Psoas muscle (tissue), 8 donors: ENCODE data around the gene DNAH1. TPM values are rescaled to one million over a fixed set of nuclear protein-coding genes. Genes with fewer than 3 reads are reported as not detected.

ENCODE experiments used
- ATAC-seq, 4 donors: fragments of 200-7000 bp; cut with Tn5 transposase; one replicate each; pipeline ENCODE4 v1.9.1; 2020; ENCODE audit warnings: moderate library complexity in 3 of 4, mild to moderate bottlenecking in 2 of 4
- DNase-seq, 2 donors: peaks; one replicate each; pipeline ENCODE4 v3.0.0-alpha.2; 2020
- H3K27ac ChIP-seq: fragments of 200-600 bp; one replicate; pipeline ENCODE4 v1.8.0; 2022
- H3K27me3 ChIP-seq, 3 donors: fragments of 200-600 bp in 1 of 3; one replicate each; pipeline versions ENCODE4 v1.6.1 to v1.8.0; 2013 to 2022; ENCODE audit warnings: low read length in 2 of 3, mild to moderate bottlenecking in 2 of 3, moderate library complexity in 1 of 3; ENCODE audit not compliant: insufficient read depth in 3 of 3
- H3K36me3 ChIP-seq, 2 donors: fragments of 200-600 bp in 1 of 2; one replicate each; pipeline versions ENCODE4 v1.6.1 to v1.8.0; 2013 to 2022; ENCODE audit warnings: low read depth in 1 of 2, mild to moderate bottlenecking in 1 of 2, moderate library complexity in 1 of 2; ENCODE audit not compliant: insufficient read depth in 1 of 2
- H3K4me1 ChIP-seq: fragments of 200-600 bp; one replicate; pipeline ENCODE4 v1.8.0; 2022
- H3K4me3 ChIP-seq: fragments of 200-600 bp; one replicate; pipeline ENCODE4 v1.8.0; 2022; ENCODE audit warnings: mild to moderate bottlenecking
- H3K9me3 ChIP-seq: fragments of 200-600 bp; one replicate; pipeline ENCODE4 v1.8.0; 2022
- WGBS, 3 donors: extraction: QIAGEN DNeasy Blood & Tissue Kit; methylation state at CpG; one replicate each; pipeline versions ENCODE4 v1.1.6 to v1.1.7; 2013; 5-methylcytosine and 5-hydroxymethylcytosine counted together
- intact Hi-C, 2 donors: fragments of 100-400 bp; cut with DNase I; formaldehyde crosslinking; loops; one replicate each; pipeline versions ENCODE4 v1.11.0 to v1.14.2; 2022
- polyA plus RNA-seq, 3 donors: library from polyadenylated mRNA; stranded (reverse); fragments of 200-250 nt; gene quantifications; one replicate each; pipeline ENCODE4 v1.2.3, GENCODE V29; 2013
- total RNA-seq, 4 donors: library from RNA; stranded (reverse); fragmentation: NEBNext Ultra II Directional in 2 of 4; extraction: Animal tissue kit (Norgen Biotek cat#: 25700) in 2 of 4; gene quantifications; one replicate each; pipeline versions ENCODE4 v1.2.1 to v1.2.4, GENCODE V29; 2021 to 2023
- TF ChIP-seq, protein P1 (sequence below): fragments of 200-600 bp; IDR thresholded peaks from one replicate; pipeline ENCODE4 v1.8.0; 2022; ENCODE audit warnings: antibody characterized with exemption
- donor health status: healthy with polysubstance abuse.
- donor health status: DM: no; HTN: no; CAD: no; lungs with moderate emphysema.
- donor health status: Bipolar disorder and iron deficiency.
- donor health status: healthy.
- donor health status: DM: yes; HTN: yes; CAD: no.
- donor health status: DM: no; HTN: no; CAD: no.
- donor health status: DM: no; HTN: no; CAD: no.
- donor health status: DM: yes; HTN: yes; CAD: no.

The DNAH1 gene
- total and polyA plus RNA-seq, 7 donors, result 0.77 to 4.1 (median 2.4) TPM

DNA sequence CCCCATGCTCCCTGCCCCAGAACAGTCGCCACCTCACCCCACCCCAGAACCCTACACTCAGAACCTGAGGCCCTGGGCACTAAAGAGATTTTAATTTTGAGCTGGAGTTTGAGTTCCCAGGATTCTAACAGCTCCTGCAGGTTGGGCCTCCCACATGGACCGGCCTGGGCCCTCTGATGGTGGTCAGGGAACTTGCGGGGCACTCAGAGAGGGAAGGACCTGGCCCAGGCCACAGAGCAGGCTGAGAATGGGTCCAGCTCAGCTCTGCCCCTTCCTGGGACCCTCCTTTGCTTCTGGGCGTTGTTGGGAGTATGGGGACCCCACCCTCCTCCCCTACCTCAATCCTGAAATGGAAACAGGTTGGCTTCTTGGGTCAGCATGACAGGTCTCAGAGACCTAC is 129.9 kb downstream of the DNAH1 start:
- ATAC-seq (peak in 2 of 4 donors; percentile 1 to 4), DNase-seq (no peak)
- no peaks in the 10 kb centered on the region for H3K9me3 ChIP-seq
- H3K4me3 ChIP-seq, result no peak overlapping the region
- H3K4me1 ChIP-seq, result peaks cover 13% of the 10 kb centered on the region
- no peaks in the 10 kb centered on the region for H3K36me3 ChIP-seq
- H3K27me3 ChIP-seq, result no peaks in the 10 kb centered on the region
- WGBS, 3 donors, result 89 to 93% (median 89%) methylated on average over 4 of the region's 4 CpGs
- TF ChIP-seq, protein P1, sequence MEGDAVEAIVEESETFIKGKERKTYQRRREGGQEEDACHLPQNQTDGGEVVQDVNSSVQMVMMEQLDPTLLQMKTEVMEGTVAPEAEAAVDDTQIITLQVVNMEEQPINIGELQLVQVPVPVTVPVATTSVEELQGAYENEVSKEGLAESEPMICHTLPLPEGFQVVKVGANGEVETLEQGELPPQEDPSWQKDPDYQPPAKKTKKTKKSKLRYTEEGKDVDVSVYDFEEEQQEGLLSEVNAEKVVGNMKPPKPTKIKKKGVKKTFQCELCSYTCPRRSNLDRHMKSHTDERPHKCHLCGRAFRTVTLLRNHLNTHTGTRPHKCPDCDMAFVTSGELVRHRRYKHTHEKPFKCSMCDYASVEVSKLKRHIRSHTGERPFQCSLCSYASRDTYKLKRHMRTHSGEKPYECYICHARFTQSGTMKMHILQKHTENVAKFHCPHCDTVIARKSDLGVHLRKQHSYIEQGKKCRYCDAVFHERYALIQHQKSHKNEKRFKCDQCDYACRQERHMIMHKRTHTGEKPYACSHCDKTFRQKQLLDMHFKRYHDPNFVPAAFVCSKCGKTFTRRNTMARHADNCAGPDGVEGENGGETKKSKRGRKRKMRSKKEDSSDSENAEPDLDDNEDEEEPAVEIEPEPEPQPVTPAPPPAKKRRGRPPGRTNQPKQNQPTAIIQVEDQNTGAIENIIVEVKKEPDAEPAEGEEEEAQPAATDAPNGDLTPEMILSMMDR, result no peak
- peak overlapping the region; percentile 6 for H3K27ac ChIP-seq
- intact Hi-C loops, result loop anchor here in 1 of 2 donors (2.0 kb wide), 1 partner anchor 215 kb away; no protein-coding TSS in a partner anchor

DNA sequence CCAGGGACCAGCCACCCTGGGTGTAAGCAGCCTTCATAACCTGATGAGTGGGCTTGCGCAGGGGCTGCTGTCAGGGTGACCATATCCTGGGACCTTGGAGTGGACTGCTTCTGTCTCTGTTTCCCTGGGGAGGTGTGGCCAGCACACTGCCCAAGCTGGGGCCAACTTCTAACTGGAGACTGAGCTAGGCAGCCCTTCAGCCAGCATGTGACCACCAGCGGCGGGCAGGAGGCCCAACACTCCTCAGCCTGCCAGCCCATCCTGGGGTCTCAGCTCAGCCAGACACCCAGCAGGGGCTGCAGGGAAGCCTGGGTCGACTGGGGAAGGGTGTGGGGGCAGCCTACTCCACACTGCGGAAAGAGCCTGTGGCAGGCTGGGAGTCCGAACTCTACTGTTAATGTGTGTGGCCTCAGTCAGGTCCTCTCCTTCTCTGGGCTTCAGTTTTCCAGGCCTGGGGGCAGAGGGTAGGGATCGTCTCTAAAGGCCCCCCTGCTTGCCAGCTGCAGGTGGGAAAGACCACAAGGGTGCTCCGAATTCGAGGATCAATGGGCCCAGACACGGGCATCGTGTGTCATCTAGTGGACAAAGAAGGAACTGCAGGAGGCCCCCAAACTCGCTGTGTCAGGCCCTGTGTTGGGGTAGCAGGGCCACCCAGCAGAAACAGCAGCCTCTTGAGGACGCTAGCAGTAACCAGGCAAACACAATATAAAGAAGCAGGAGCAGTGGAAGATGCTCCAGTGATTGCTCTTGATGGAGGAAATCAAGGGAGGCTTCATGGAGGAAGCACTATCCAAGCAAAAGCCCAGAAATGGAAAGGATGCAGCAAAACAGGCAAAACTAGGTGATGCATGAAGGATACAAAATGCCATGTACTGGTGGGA is 130.8 kb downstream of the DNAH1 start:
- no peak overlapping the region for H3K4me3 ChIP-seq
- no peaks in the 10 kb centered on the region for H3K36me3 ChIP-seq
- peaks cover 13% of the 10 kb centered on the region for H3K4me1 ChIP-seq
- intact Hi-C loops, result loop anchor here in 1 of 2 donors (1.0 to 2.0 kb wide), 2 partner anchors 19 to 216 kb away; no protein-coding TSS in a partner anchor
- H3K27me3 ChIP-seq, result no peaks in the 10 kb centered on the region
- H3K9me3 ChIP-seq, result no peaks in the 10 kb centered on the region
- DNase-seq (peak; percentile 67 to 80), ATAC-seq (peak; percentile 29 to 59 (median 48))
- TF ChIP-seq, protein P1, result peak; percentile 100
- H3K27ac ChIP-seq, result peak overlapping the region; percentile 6
- WGBS, 3 donors, result 33 to 37% (median 33%) methylated on average over 13 of the region's 13 CpGs

DNA sequence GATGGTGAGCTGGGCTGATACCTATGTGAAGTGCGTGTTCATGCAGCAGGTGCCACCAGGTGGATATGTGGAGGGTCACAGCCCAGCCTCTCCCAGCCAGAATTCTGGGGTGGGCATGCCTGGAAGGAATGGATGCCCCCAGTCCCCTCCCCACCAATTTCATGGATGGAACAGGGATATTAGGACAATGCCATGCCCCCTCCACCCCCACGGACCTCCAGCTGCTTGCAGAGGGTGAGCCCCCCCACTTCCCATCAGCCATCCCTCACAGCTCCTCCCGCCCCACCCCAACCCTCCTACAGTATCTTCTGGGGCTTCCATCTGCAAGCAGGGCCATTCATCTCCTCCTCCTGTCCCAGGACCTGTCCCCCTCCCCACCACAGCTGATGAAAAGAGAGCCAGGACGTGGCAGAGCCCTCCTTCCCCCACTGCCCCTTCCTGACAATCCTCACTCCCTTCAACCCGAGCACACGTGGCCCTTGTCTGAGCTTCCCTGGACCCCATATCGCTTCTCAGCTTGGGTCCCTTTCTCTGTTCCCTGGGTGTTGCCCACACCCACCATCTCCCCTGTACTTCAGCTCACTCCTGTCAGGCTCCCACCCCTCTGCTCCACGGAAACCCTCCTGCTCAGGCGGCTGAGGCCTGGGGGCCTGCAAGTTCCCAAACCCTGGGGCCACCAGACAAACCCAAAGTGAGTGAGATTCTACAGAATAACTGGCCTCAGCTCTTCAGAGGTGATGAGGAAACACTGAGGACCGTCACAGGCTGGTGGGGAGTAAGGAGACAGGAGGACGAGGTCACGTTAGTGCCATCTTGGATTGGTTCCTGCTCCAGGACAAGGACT is 131.6 kb downstream of the DNAH1 start:
- peaks cover 18% of the 10 kb centered on the region for H3K4me1 ChIP-seq
- intact Hi-C loops, result loop anchor here in 1 of 2 donors (1.0 to 2.0 kb wide), 2 partner anchors 19 to 217 kb away; no protein-coding TSS in a partner anchor
- ATAC-seq (no peak), DNase-seq (peak in 1 of 2 donors; percentile 40)
- peak overlapping the region; percentile 90 for H3K27ac ChIP-seq
- H3K4me3 ChIP-seq, result no peak overlapping the region
- no peaks in the 10 kb centered on the region for H3K36me3 ChIP-seq
- 48 to 51% (median 50%) methylated on average over 11 to 12 of the region's 12 CpGs for WGBS, 3 donors
- TF ChIP-seq, protein P1, result no peak
- H3K27me3 ChIP-seq, result no peaks in the 10 kb centered on the region
- no peaks in the 10 kb centered on the region for H3K9me3 ChIP-seq

Other genes starting within 250 kb of the DNAH1 start
- gene POC1A, start 161.9 kb upstream of the DNAH1 start, total RNA-seq, result 1 to 10 TPM; 1.1 to 3.2 (median 1.6) TPM
- gene POC1A, start 161.9 kb upstream of the DNAH1 start, polyA plus RNA-seq, result 1 to 10 TPM in 2 of 3 donors, under 1 TPM in 1; 0.87 to 2.9 (median 2.1) TPM
- gene ALAS1, start 118.2 kb upstream of the DNAH1 start, total RNA-seq, result 10 to 100 TPM; 50.1 to 89.4 (median 68.1) TPM
- gene ALAS1, start 118.2 kb upstream of the DNAH1 start, polyA plus RNA-seq, result 100 to 1,000 TPM in 2 of 3 donors, 10 to 100 TPM in 1; 75.2 to 138 (median 121) TPM
- gene TLR9, start 90.7 kb upstream of the DNAH1 start, total RNA-seq, result under 1 TPM in 3 of 4 donors, not detected in 1; 0.34 to 0.55 (median 0.41) TPM
- gene TLR9, start 90.7 kb upstream of the DNAH1 start, polyA plus RNA-seq, result under 1 TPM; 0.04 to 0.14 (median 0.08) TPM
- 100 to 1,000 TPM in 3 of 4 donors, 10 to 100 TPM in 1; 74.9 to 224 (median 138) TPM for gene TWF2, start 77.2 kb upstream of the DNAH1 start, total RNA-seq
- gene TWF2, start 77.2 kb upstream of the DNAH1 start, polyA plus RNA-seq, result 100 to 1,000 TPM in 1 of 3 donors, 10 to 100 TPM in 2; 19.6 to 160 (median 74.6) TPM
- 1 to 10 TPM; 2.1 to 7.5 (median 3.9) TPM for gene PPM1M, start 70.6 kb upstream of the DNAH1 start, total RNA-seq
- 1 to 10 TPM; 2.5 to 3.3 (median 2.6) TPM for gene PPM1M, start 70.6 kb upstream of the DNAH1 start, polyA plus RNA-seq
- gene WDR82, start 37.7 kb upstream of the DNAH1 start, total RNA-seq, result 10 to 100 TPM; 62.1 to 93.1 (median 85.5) TPM
- gene WDR82, start 37.7 kb upstream of the DNAH1 start, polyA plus RNA-seq, result 10 to 100 TPM; 46.1 to 96.7 (median 53.4) TPM
- gene GLYCTK, start 28.5 kb upstream of the DNAH1 start, total RNA-seq, result 1 to 10 TPM; 3.0 to 7.2 (median 5.7) TPM
- 10 to 100 TPM in 1 of 3 donors, 1 to 10 TPM in 2; 3.1 to 16.5 (median 4.2) TPM for gene GLYCTK, start 28.5 kb upstream of the DNAH1 start, polyA plus RNA-seq
- gene BAP1, start 93.7 kb downstream of the DNAH1 start, total RNA-seq, result 10 to 100 TPM; 61.1 to 78.1 (median 70.7) TPM
- gene BAP1, start 93.7 kb downstream of the DNAH1 start, polyA plus RNA-seq, result 100 to 1,000 TPM in 1 of 3 donors, 10 to 100 TPM in 2; 65.7 to 104 (median 78.9) TPM
- gene PHF7, start 94.3 kb downstream of the DNAH1 start, total RNA-seq, result 10 to 100 TPM in 1 of 4 donors, 1 to 10 TPM in 3; 4.2 to 15.5 (median 7.3) TPM
- 10 to 100 TPM in 1 of 3 donors, 1 to 10 TPM in 2; 4.2 to 13.4 (median 4.6) TPM for gene PHF7, start 94.3 kb downstream of the DNAH1 start, polyA plus RNA-seq
- 10 to 100 TPM in 2 of 4 donors, 1 to 10 TPM in 2; 6.0 to 13.8 (median 9.5) TPM for gene SEMA3G, start 128.8 kb downstream of the DNAH1 start, total RNA-seq
- gene SEMA3G, start 128.8 kb downstream of the DNAH1 start, polyA plus RNA-seq, result 1 to 10 TPM; 6.2 to 8.8 (median 6.5) TPM
- 1,000 to 10,000 TPM; 5,645 to 6,422 (median 6,257) TPM for gene TNNC1, start 137.7 kb downstream of the DNAH1 start, total RNA-seq
- 1,000 to 10,000 TPM; 4,153 to 7,172 (median 6,558) TPM for gene TNNC1, start 137.7 kb downstream of the DNAH1 start, polyA plus RNA-seq
- 10 to 100 TPM; 16.7 to 33.4 (median 28.1) TPM for gene NISCH, start 139.3 kb downstream of the DNAH1 start, total RNA-seq
- 10 to 100 TPM; 14.3 to 28.8 (median 15.8) TPM for gene NISCH, start 139.3 kb downstream of the DNAH1 start, polyA plus RNA-seq
- gene STAB1, start 179.0 kb downstream of the DNAH1 start, total RNA-seq, result 10 to 100 TPM; 29.0 to 47.5 (median 41.9) TPM
- 10 to 100 TPM; 15.9 to 27.4 (median 22.5) TPM for gene STAB1, start 179.0 kb downstream of the DNAH1 start, polyA plus RNA-seq
- gene NT5DC2, start 217.5 kb downstream of the DNAH1 start, total RNA-seq, result 10 to 100 TPM in 2 of 4 donors, 1 to 10 TPM in 2; 6.8 to 13.7 (median 10.4) TPM
- 10 to 100 TPM in 2 of 3 donors, 1 to 10 TPM in 1; 8.8 to 10.5 (median 10.3) TPM for gene NT5DC2, start 217.5 kb downstream of the DNAH1 start, polyA plus RNA-seq
- gene UQCC5, start 220.3 kb downstream of the DNAH1 start, total RNA-seq, result 10 to 100 TPM; 29.5 to 32.7 (median 31.0) TPM
- gene UQCC5, start 220.3 kb downstream of the DNAH1 start, polyA plus RNA-seq, result 10 to 100 TPM; 34.4 to 95.4 (median 67.9) TPM